Esophagus squamous epithelium (tissue), 5 donors: ENCODE data around the gene FNDC3B. TPM values are rescaled to one million over a fixed set of nuclear protein-coding genes. Genes with fewer than 3 reads are reported as not detected.

Source experiments
- DNase-seq: peaks from one replicate; lab custom pipeline; 2025; lab: John Stamatoyannopoulos, UW
- H3K27ac ChIP-seq, 4 donors: fragments of 200-600 bp; sonication (generic); one replicate each; pipeline ENCODE4 v1.5.1; 2016 to 2019; ENCODE audit warnings: mild to moderate bottlenecking in 1 of 4
- H3K27me3 ChIP-seq, 4 donors: fragments of 200-600 bp; sonication (generic); 1 replicate in 3 of 4; 2 replicates in 1 of 4; pipeline versions ENCODE4 v1.5.1 to v1.6.0; 2017 to 2021; ENCODE audit warnings: antibody characterized with exemption in 1 of 4
- H3K36me3 ChIP-seq, 3 donors: fragments of 200-600 bp; sonication (generic); one replicate each; pipeline ENCODE4 v1.5.1; 2016 to 2019
- H3K4me1 ChIP-seq, 3 donors: fragments of 200-600 bp; sonication (generic); one replicate each; pipeline ENCODE4 v1.5.1; 2017 to 2019
- H3K4me3 ChIP-seq, 4 donors: fragments of 200-600 bp; sonication (generic); 1 replicate in 3 of 4; 2 replicates in 1 of 4; pipeline ENCODE4 v1.5.1; 2016 to 2019; ENCODE audit warnings: mild to moderate bottlenecking in 2 of 4, moderate library complexity in 1 of 4
- H3K9me3 ChIP-seq, 3 donors: fragments of 200-600 bp; sonication (generic); one replicate each; pipeline ENCODE4 v1.5.1; 2016 to 2019
- POLR2A ChIP-seq, 4 donors: fragments of 450-650 bp; IDR thresholded peaks; one replicate each; pipeline ENCODE4 v1.6.1; 2017; ENCODE audit warnings: antibody characterized with exemption in 4 of 4, mild to moderate bottlenecking in 4 of 4, moderate library complexity in 3 of 4
- WGBS, 2 donors: methylation state at CpG; one replicate each; pipeline ENCODE4 v1.1.5; 2018; 5-methylcytosine and 5-hydroxymethylcytosine counted together
- intact Hi-C: fragments of 100-400 bp; cut with DNase I; formaldehyde crosslinking; loops from one replicate; pipeline ENCODE4 v1.15.0; 2022
- total RNA-seq, 4 donors: library from RNA; depleted of rRNA; stranded (reverse); fragments of >200 nt; gene quantifications; one replicate each; pipeline ENCODE4 v1.1.0, GENCODE V29; 2016
- TF ChIP-seq, protein P1 (sequence below), 6 experiments: fragments of 450-650 bp in 4 of 6; fragments of 200-600 bp in 2 of 6; sonication (generic) in 2 of 6; IDR thresholded peaks; one replicate each; pipeline ENCODE4 v1.5.1; 2016 to 2019; ENCODE audit warnings: antibody characterized with exemption in 6 of 6, mild to moderate bottlenecking in 4 of 6, moderate library complexity in 4 of 6
- donor health status: DM: yes; HTN: yes; CAD: no.

Gene FNDC3B
- total RNA-seq, 4 donors from 2014 or later = 7.7 to 44.3 (median 20.4) TPM

DNA sequence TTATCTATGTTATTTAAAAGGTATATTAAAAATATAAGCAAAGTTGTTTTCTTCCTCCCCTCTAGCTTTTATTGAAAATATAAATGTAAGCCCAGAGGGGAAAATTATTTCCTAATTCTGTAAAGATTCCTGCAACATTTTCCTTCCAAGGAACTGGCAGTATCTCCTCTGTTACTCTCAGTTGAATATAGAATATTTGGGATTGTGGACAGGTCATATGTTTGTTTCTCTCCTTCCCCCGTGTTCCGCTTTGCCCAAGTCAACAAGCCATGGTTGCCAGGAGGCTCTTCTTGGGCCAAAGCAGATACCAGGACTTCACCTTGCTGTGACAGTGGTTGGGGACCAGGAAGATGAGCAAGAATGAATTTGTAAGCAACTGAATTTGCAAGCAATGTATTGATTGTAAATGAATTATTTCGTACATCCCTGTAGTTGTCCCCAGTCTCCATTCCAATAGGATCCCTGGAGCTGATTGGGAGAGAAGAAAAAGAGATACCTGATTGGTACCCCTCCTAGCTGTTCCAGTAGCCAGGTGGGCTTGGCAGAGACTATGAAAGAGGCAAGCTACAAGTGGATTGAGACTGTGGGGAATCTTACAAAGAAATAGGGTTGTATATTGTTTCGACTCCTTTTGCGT lies 130.8 kb downstream of the FNDC3B start:
- Histone ChIP-seq H3K27me3 (no peaks in the 10 kb centered on the region), H3K27ac (no peak overlapping the region), H3K4me1 (peaks cover 11 to 39% (median 24%) of the 10 kb centered on the region in 3 donors), H3K36me3 (no peaks in the 10 kb centered on the region), H3K4me3 (no peak overlapping the region), H3K9me3 (no peaks in the 10 kb centered on the region)
- no peak for TF ChIP-seq POLR2A (IDR thresholded peaks at IDR 0.05)
- TF ChIP-seq, protein P1, sequence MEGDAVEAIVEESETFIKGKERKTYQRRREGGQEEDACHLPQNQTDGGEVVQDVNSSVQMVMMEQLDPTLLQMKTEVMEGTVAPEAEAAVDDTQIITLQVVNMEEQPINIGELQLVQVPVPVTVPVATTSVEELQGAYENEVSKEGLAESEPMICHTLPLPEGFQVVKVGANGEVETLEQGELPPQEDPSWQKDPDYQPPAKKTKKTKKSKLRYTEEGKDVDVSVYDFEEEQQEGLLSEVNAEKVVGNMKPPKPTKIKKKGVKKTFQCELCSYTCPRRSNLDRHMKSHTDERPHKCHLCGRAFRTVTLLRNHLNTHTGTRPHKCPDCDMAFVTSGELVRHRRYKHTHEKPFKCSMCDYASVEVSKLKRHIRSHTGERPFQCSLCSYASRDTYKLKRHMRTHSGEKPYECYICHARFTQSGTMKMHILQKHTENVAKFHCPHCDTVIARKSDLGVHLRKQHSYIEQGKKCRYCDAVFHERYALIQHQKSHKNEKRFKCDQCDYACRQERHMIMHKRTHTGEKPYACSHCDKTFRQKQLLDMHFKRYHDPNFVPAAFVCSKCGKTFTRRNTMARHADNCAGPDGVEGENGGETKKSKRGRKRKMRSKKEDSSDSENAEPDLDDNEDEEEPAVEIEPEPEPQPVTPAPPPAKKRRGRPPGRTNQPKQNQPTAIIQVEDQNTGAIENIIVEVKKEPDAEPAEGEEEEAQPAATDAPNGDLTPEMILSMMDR (IDR thresholded peaks at IDR 0.05) = no peak
- no peak for DNase-seq
- intact Hi-C loops = no loop called here
- WGBS, 2 donors = 91% methylated on average over 5 of the region's 5 CpGs

- DNase-seq = no peak
- Histone ChIP-seq H3K36me3 (no peaks in the 10 kb centered on the region), H3K27ac (no peak overlapping the region), H3K4me3 (no peak overlapping the region), H3K9me3 (no peaks in the 10 kb centered on the region), H3K4me1 (peaks cover 11 to 45% (median 26%) of the 10 kb centered on the region in 3 donors), H3K27me3 (no peaks in the 10 kb centered on the region)
- TF ChIP-seq POLR2A (IDR thresholded peaks at IDR 0.05) = no peak
- TF ChIP-seq, protein P1 (IDR thresholded peaks at IDR 0.05) = no peak
- intact Hi-C loops = no loop called here
Observed at GRCh38 chr3:172170841-172171240, 131.5 kb downstream of the FNDC3B start.

DNA sequence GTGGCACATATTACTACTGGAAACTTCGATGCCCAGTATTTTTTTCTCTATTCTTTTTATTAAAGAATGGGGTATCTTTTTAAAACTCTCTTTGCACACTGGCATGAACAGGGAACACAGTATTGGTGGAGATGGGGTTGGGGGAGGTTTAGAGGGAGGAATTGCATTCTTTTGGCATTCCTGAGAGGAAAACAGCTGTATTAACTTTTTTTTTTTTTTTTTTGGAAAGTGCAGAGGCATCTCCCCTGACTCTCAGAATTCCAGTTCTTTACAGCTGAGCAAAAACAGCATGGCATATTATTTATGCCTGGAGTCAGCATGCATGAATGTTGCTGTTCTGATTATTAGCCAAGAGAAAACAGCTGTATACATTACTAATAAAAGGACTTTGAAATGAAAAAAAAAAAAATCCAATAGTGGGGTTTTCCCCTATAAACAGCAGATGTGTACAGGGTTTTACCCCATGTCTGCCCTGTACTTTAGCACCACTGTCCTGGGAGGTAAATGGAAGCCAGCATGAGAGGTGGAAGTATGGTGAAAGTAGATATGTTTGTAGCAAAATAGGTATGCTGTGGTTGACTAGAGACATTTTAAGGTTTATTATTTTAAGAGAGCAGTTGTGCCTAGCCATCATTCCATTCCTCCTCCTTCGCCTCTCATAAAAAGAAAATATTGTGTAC lies 132.2 kb downstream of the FNDC3B start:
- peaks cover 11 to 52% (median 33%) of the 10 kb centered on the region in 3 donors for H3K4me1 ChIP-seq
- no peaks in the 10 kb centered on the region for H3K27me3 ChIP-seq
- no peaks in the 10 kb centered on the region for H3K36me3 ChIP-seq
- H3K4me3 ChIP-seq = no peak overlapping the region
- no peaks in the 10 kb centered on the region for H3K9me3 ChIP-seq
- intact Hi-C loops = no loop called here
- WGBS, 2 donors = 76 to 80% methylated on average over 2 of the region's 2 CpGs
- H3K27ac ChIP-seq = no peak overlapping the region
- no peak for TF ChIP-seq POLR2A (IDR thresholded peaks at IDR 0.05)
- TF ChIP-seq, protein P1 (IDR thresholded peaks at IDR 0.05) = no peak
- DNase-seq = no peak

DNA sequence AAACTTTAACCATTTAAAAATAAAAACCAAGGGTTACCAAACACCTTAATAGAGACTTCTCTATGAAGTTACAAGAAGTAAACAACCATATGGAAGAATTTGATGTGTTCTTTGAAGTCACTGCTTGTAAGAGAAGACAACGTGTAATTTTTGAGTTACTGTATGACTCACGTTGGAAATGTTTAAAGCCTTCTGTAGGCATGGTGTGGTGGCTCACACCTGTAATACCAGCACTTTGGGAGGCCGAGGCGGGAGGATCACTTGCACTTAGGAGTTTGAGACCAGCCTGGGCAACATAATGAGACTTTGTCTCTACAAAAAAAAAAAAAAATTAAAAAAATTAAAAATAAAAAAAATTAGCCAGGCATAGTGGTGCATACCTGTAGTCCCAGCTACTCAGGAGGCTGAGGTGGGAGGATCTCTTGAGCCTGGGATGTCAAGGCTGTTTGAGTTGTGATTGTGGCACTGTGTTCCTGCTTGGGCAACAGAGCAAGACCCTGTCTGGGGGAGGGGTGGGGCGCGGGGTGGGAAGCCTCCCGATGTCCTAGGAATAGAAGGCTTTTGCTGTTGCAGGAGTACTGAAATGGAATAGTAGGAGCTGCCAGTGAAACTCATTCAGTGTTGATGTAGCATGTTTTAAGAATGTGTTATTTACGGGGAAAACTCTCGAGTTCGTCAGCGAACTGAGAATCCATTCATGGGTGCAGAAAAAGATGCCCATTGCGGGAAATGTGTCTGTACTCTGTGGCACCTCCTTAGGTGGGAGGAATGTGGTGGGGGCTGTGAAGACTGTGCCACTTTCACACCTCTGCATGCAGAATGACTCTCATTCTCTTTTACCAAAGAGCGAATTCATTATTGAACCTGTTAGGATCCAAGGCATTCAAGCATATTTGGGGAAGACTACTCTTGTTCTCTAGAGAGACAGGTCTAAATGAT lies 134.2 kb downstream of the FNDC3B start:
- WGBS, 2 donors = 74 to 78% methylated on average over 8 to 11 of the region's 13 CpGs
- intact Hi-C loops = no loop called here
- no peak overlapping the region for H3K4me3 ChIP-seq
- H3K27me3 ChIP-seq = no peaks in the 10 kb centered on the region
- H3K36me3 ChIP-seq = no peaks in the 10 kb centered on the region
- no peak for DNase-seq
- no peak overlapping the region for H3K27ac ChIP-seq
- H3K9me3 ChIP-seq = no peaks in the 10 kb centered on the region
- H3K4me1 ChIP-seq = peaks cover 11 to 57% (median 37%) of the 10 kb centered on the region in 3 donors
- no peak for TF ChIP-seq POLR2A (IDR thresholded peaks at IDR 0.05)
- TF ChIP-seq, protein P1 (IDR thresholded peaks at IDR 0.05) = no peak
